ENCODE data around the gene PPP1CB. TPM values are rescaled to one million over a fixed set of nuclear protein-coding genes. Genes with fewer than 3 reads are reported as not detected.
"Not testable (repeated sequence)": the region's sequence is repeated elsewhere in the genome, so short reads cannot be mapped to it uniquely, and the experiment has no call there.

The PPP1CB gene
- total RNA-seq, 1 donor from 2014 or later, result 196 TPM

DNA sequence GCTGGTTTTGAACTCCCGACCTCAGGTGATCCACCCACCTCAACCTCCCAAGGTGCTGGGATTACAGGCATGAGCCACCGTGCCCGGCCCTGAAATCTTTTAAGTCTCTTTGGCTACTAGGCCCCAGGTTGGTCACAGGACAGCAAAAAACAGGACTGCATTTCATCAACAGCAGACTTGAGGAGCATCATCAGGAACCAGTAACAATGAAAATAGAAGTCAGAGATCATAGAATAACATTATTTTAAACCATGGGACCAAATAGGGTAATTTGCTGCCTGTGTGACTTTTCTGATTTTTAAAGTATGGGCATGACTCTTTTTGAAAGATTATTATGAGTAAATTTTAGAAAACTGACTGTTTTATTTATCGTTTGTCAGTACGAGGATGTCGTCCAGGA is 24.8 kb downstream of the PPP1CB start:
- no peak for DNase-seq (ENCODE audit: low spot score in 2 of 2)
- TF ChIP-seq CTCF (IDR thresholded peaks at IDR 0.05), result no peak
- Histone ChIP-seq H3K4me3 (peak overlapping the region; percentile 19 to 32), H3K27me3 (no peaks in the 10 kb centered on the region), H3K27ac (peak overlapping the region; percentile 35 to 53), H3K4me1 (peaks cover 9 to 47% of the 10 kb centered on the region in 2 donors), H3K9me3 (no peaks in the 10 kb centered on the region), H3K36me3 (peaks cover 40 to 42% of the 10 kb centered on the region in 2 donors)
- intact Hi-C loops (cut with DNase I), result no loop called here

DNA sequence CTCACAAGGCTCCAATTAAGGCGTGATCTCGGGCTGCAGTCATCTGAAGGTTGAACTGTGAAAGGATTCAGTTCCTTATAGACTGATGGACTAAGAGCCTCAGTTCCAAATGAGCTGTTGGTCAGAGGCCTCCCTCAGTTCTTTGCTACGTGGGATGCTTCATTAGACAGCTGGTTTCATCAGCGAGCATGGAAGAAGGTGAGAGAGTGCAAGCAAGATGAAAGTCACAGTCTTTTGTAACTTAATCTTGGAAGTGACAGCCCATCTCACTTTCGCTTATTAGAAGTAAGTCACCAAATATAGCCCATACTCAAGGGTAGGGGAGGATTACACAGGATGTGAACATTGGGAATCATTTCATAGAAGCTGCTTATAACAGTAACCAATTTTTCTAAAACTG is 26.8 kb downstream of the PPP1CB start:
- peaks cover 47 to 61% of the 10 kb centered on the region in 2 donors for H3K36me3 ChIP-seq
- intact Hi-C loops (cut with DNase I), result no loop called here
- H3K4me3 ChIP-seq, result no peak overlapping the region
- peaks cover 9 to 31% of the 10 kb centered on the region in 2 donors for H3K4me1 ChIP-seq
- TF ChIP-seq CTCF (IDR thresholded peaks at IDR 0.05), result no peak
- no peak for DNase-seq (ENCODE audit: low spot score in 2 of 2)
- H3K9me3 ChIP-seq, result no peaks in the 10 kb centered on the region
- no peaks in the 10 kb centered on the region for H3K27me3 ChIP-seq
- H3K27ac ChIP-seq, result peak overlapping the region; percentile 14 to 45

GRCh38 chr2:28779001-28779400 is 27.4 kb downstream of the PPP1CB start:
- intact Hi-C loops (cut with DNase I), result no loop called here
- Histone ChIP-seq H3K27me3 (no peaks in the 10 kb centered on the region), H3K4me3 (no peak overlapping the region), H3K4me1 (peaks cover 9 to 29% of the 10 kb centered on the region in 2 donors), H3K27ac (peak overlapping the region; percentile 14 to 45), H3K9me3 (no peaks in the 10 kb centered on the region), H3K36me3 (peaks cover 51 to 67% of the 10 kb centered on the region in 2 donors)
- no peak for DNase-seq (ENCODE audit: low spot score in 2 of 2)
- TF ChIP-seq CTCF (IDR thresholded peaks at IDR 0.05), result no peak

- Histone ChIP-seq H3K4me1 (peaks cover 3 to 23% of the 10 kb centered on the region in 2 donors), H3K27ac (peak overlapping the region in 1 of 2 donors; percentile 45), H3K9me3 (no peaks in the 10 kb centered on the region), H3K4me3 (no peak overlapping the region), H3K27me3 (no peaks in the 10 kb centered on the region), H3K36me3 (peaks cover 66 to 81% of the 10 kb centered on the region in 2 donors)
- intact Hi-C loops (cut with DNase I), result no loop called here
- TF ChIP-seq CTCF (IDR thresholded peaks at IDR 0.05), result no peak
- DNase-seq (ENCODE audit: low spot score in 2 of 2), result no peak
Measured at GRCh38 chr2:28780496-28780895, 28.9 kb downstream of the PPP1CB start.

GRCh38 chr2:28782423-28782822 is 30.8 kb downstream of the PPP1CB start:
- no peak overlapping the region for H3K27ac ChIP-seq
- H3K9me3 ChIP-seq, result no peaks in the 10 kb centered on the region
- intact Hi-C loops (cut with DNase I), result no loop called here
- H3K27me3 ChIP-seq, result no peaks in the 10 kb centered on the region
- peaks cover 79 to 94% of the 10 kb centered on the region in 2 donors for H3K36me3 ChIP-seq
- no peak for DNase-seq (ENCODE audit: low spot score in 2 of 2)
- TF ChIP-seq CTCF (IDR thresholded peaks at IDR 0.05), result no peak
- peaks cover 3 to 12% of the 10 kb centered on the region in 2 donors for H3K4me1 ChIP-seq
- no peak overlapping the region for H3K4me3 ChIP-seq

DNA sequence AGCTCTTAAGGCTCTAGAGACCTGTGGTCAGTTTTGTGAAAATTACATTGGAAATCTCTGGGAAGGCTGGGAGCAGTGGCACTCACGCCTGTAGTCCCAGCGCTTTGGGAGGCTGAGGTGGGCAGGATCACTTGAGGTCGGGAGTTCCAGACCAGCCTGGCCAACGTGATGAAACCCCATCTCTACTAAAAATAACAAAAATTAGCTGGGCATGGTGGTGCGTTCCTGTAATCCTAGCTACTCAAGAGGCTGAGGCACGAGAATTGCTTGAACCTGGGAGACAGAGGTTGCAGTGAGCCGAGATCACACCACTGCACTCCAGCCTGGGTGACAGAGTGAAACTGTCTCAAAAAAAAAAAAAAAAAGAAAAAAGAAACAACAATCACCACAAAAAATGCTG is 32.9 kb downstream of the PPP1CB start:
- intact Hi-C loops (cut with DNase I); H3K27me3 ChIP-seq; H3K4me3 ChIP-seq; DNase-seq (ENCODE audit: low spot score in 2 of 2); H3K4me1 ChIP-seq; H3K9me3 ChIP-seq: not testable (repeated sequence)
- Histone ChIP-seq H3K36me3 (peaks cover 79 to 95% of the 10 kb centered on the region in 2 donors), H3K27ac (peak overlapping the region in 1 of 2 donors; percentile 38)
